GM19452 (cell line): ENCODE data around the gene SLC44A1.

Experiments used
- ATAC-seq: cut with Tn5 transposase; IDR thresholded peaks from one replicate; pipeline ENCODE4 v1.9.1; 2021; ENCODE audit not compliant: unreplicated experiment

The SLC44A1 gene

GRCh38 chr9:105376893-105377292 lies 132.4 kb downstream of the SLC44A1 start:
- ATAC-seq = no peak

- peak; percentile 99 for ATAC-seq
Observed at GRCh38 chr9:105385381-105385985, 141.0 kb downstream of the SLC44A1 start.

- no peak for ATAC-seq
Observed at GRCh38 chr9:105389796-105390195, 145.3 kb downstream of the SLC44A1 start.

GRCh38 chr9:105390871-105391270 lies 146.4 kb downstream of the SLC44A1 start:
- ATAC-seq = no peak

GRCh38 chr9:105391288-105391687 lies 146.8 kb downstream of the SLC44A1 start:
- no peak for ATAC-seq

- no peak for ATAC-seq
Observed at GRCh38 chr9:105392531-105392930, 148.1 kb downstream of the SLC44A1 start.

GRCh38 chr9:105393576-105394344 lies 149.3 kb downstream of the SLC44A1 start:
- ATAC-seq = no peak

GRCh38 chr9:105396441-105396840 lies 152.0 kb downstream of the SLC44A1 start:
- no peak for ATAC-seq

- no peak for ATAC-seq
Observed at GRCh38 chr9:105396901-105397300, 152.4 kb downstream of the SLC44A1 start.

GRCh38 chr9:105399117-105399516 lies 154.7 kb downstream of the SLC44A1 start:
- ATAC-seq = no peak

GRCh38 chr9:105401651-105402050 lies 157.2 kb downstream of the SLC44A1 start:
- no peak for ATAC-seq

- ATAC-seq = no peak
Observed at GRCh38 chr9:105403552-105404248, 159.2 kb downstream of the SLC44A1 start.

- ATAC-seq = peak; percentile 93
Observed at GRCh38 chr9:105405514-105406131, 161.2 kb downstream of the SLC44A1 start.

- ATAC-seq = no peak
Observed at GRCh38 chr9:105406369-105406768, 161.9 kb downstream of the SLC44A1 start.

GRCh38 chr9:105413525-105413924 lies 169.1 kb downstream of the SLC44A1 start:
- no peak for ATAC-seq

GRCh38 chr9:105414947-105415661 lies 170.7 kb downstream of the SLC44A1 start:
- ATAC-seq = peak; percentile 65

GRCh38 chr9:105415662-105415980 lies 171.2 kb downstream of the SLC44A1 start:
- ATAC-seq = no peak

- ATAC-seq = peak; percentile 64
Observed at GRCh38 chr9:105416840-105417239, 172.4 kb downstream of the SLC44A1 start.

GRCh38 chr9:105418588-105419500 lies 174.4 kb downstream of the SLC44A1 start:
- ATAC-seq = no peak
